DOHH2 (cell line): ENCODE data around the gene ARHGAP44.

ENCODE experiments used
- H3F3A ChIP-seq: fragments of 200-600 bp; sonication (generic), shearing (Covaris generic); 2 replicates; pipeline ENCODE4 v1.6.0; 2016; ENCODE audit warnings: antibody characterized with exemption, mild to moderate bottlenecking; ENCODE audit not compliant: control insufficient read depth, insufficient read depth
- H3K27ac ChIP-seq: fragments of 200-600 bp; sonication (generic); 2 replicates; pipeline ENCODE4 v1.5.1; 2014; ENCODE audit warnings: low read depth, mild to moderate bottlenecking, low read length, moderate library complexity
- H3K27me3 ChIP-seq: fragments of 200-600 bp; sonication (generic); 2 replicates; pipeline ENCODE4 v1.6.1; 2014; ENCODE audit warnings: mild to moderate bottlenecking, low read length, mixed read lengths; ENCODE audit not compliant: control insufficient read depth
- H3K36me3 ChIP-seq: fragments of 200-600 bp; sonication (generic); 2 replicates; pipeline ENCODE4 v1.6.1; 2014; ENCODE audit warnings: mild to moderate bottlenecking, low read length, moderate library complexity, mixed read lengths; ENCODE audit not compliant: control insufficient read depth
- H3K4me1 ChIP-seq: fragments of 200-600 bp; sonication (generic); 2 replicates; pipeline ENCODE4 v1.6.1; 2014; ENCODE audit warnings: mild to moderate bottlenecking, low read length, mixed read lengths; ENCODE audit not compliant: control insufficient read depth
- H3K4me2 ChIP-seq: fragments of 200-600 bp; sonication (generic); 2 replicates; pipeline ENCODE4 v1.6.0; 2014; ENCODE audit warnings: mild to moderate bottlenecking, low read length, moderate library complexity
- H3K4me3 ChIP-seq: fragments of 200-600 bp; sonication (generic); 2 replicates; pipeline ENCODE4 v1.5.1; 2014; ENCODE audit warnings: mild to moderate bottlenecking, low read length, mixed read lengths
- H3K79me2 ChIP-seq: fragments of 200-600 bp; sonication (generic); 2 replicates; pipeline ENCODE4 v1.6.1; 2014; ENCODE audit warnings: mild to moderate bottlenecking, low read length, mixed read lengths; ENCODE audit not compliant: control insufficient read depth
- H3K9me2 ChIP-seq: fragments of 200-600 bp; sonication (generic); replicated peaks from 2 replicates; pipeline ENCODE4 v1.6.1; 2014; ENCODE audit warnings: mild to moderate bottlenecking, low read length, mixed read lengths; ENCODE audit not compliant: control insufficient read depth
- H3K9me3 ChIP-seq: fragments of 200-600 bp; sonication (generic); 2 replicates; pipeline ENCODE4 v1.6.1; 2014; ENCODE audit warnings: antibody characterized with exemption, low read length, mixed read lengths; ENCODE audit not compliant: control insufficient read depth, insufficient read depth
- H4K20me1 ChIP-seq: fragments of 200-600 bp; sonication (generic); 2 replicates; pipeline ENCODE4 v1.6.0; 2014; ENCODE audit warnings: low read depth, mild to moderate bottlenecking, antibody characterized with exemption, low read length, moderate library complexity; ENCODE audit not compliant: control insufficient read depth, insufficient read depth
- EZH2phosphoT487 ChIP-seq: fragments of 200-600 bp; sonication (generic); IDR thresholded peaks from 2 replicates; pipeline ENCODE4 v1.6.1; 2017; ENCODE audit warnings: borderline replicate concordance, mild to moderate bottlenecking, antibody characterized with exemption, low read length, moderate library complexity, mixed read lengths
- TF ChIP-seq, protein P1 (sequence below): fragments of 200-600 bp; sonication (generic); IDR thresholded peaks from one replicate; pipeline ENCODE4 v1.5.1; 2014; ENCODE audit warnings: antibody characterized with exemption, mild to moderate bottlenecking, low read depth, low read length; ENCODE audit not compliant: poor library complexity, severe bottlenecking

Gene ARHGAP44

DNA sequence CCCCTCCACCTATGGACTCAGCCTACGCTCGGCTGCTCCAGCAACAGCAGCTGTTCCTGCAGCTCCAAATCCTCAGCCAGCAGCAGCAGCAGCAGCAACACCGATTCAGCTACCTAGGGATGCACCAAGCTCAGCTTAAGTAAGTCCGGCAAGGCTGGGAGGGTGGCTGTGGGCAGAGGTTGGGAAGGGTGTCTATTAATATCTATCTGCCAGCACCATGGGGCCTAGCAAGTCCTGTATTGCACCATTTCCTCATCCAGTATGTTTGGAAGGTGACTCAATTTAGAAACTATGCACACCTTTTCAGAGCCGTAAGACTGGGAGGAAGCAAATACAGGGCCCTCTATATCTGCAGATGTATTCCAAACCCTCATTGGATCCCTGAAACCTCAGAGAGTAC, 45.0 kb upstream of the ARHGAP44 start:
- no peak overlapping the region for H3K4me2 ChIP-seq
- H3K4me3 ChIP-seq: no peak overlapping the region
- no peaks in the 10 kb centered on the region for H3K36me3 ChIP-seq

DNA sequence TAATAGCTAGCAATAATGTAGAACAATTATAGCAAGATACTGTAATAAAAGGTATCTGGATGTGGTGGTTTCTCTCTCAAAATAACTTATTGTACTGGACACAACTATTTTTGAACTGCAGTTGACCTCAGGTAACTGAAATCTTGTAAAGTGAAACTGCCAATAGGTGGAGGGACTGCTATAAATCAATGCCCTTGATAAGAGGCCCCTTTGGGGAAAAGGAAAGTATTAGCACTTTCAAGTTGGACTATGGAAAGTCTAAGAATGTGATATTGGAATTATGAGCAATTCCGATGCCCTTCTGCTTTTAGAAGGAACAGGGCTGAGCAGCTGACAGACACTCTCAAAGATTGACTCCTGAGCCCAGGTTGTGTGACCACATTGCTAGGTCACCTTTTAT, 44.5 kb upstream of the ARHGAP44 start:
- H3F3A ChIP-seq: no peaks in the 10 kb centered on the region
- H3K27ac ChIP-seq: no peak overlapping the region
- H3K9me2 ChIP-seq: no peaks in the 10 kb centered on the region
- no peaks in the 10 kb centered on the region for H3K79me2 ChIP-seq
- H3K9me3 ChIP-seq: no peaks in the 10 kb centered on the region
- H3K4me2 ChIP-seq: no peak overlapping the region
- no peaks in the 10 kb centered on the region for H3K4me1 ChIP-seq
- no peak overlapping the region for H3K4me3 ChIP-seq
- no peaks in the 10 kb centered on the region for H3K36me3 ChIP-seq
- no peak for TF ChIP-seq EZH2phosphoT487
- TF ChIP-seq, protein P1, sequence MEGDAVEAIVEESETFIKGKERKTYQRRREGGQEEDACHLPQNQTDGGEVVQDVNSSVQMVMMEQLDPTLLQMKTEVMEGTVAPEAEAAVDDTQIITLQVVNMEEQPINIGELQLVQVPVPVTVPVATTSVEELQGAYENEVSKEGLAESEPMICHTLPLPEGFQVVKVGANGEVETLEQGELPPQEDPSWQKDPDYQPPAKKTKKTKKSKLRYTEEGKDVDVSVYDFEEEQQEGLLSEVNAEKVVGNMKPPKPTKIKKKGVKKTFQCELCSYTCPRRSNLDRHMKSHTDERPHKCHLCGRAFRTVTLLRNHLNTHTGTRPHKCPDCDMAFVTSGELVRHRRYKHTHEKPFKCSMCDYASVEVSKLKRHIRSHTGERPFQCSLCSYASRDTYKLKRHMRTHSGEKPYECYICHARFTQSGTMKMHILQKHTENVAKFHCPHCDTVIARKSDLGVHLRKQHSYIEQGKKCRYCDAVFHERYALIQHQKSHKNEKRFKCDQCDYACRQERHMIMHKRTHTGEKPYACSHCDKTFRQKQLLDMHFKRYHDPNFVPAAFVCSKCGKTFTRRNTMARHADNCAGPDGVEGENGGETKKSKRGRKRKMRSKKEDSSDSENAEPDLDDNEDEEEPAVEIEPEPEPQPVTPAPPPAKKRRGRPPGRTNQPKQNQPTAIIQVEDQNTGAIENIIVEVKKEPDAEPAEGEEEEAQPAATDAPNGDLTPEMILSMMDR: no peak
- no peaks in the 10 kb centered on the region for H4K20me1 ChIP-seq
- no peaks in the 10 kb centered on the region for H3K27me3 ChIP-seq

More for the DNA sequence above, 45.0 kb upstream of the ARHGAP44 start:
- Histone ChIP-seq H3K79me2 (no peaks in the 10 kb centered on the region), H3K9me3 (no peaks in the 10 kb centered on the region), H3K4me1 (no peaks in the 10 kb centered on the region), H3F3A (no peaks in the 10 kb centered on the region), H3K27ac (no peak overlapping the region), H3K9me2 (no peaks in the 10 kb centered on the region), H3K27me3 (no peaks in the 10 kb centered on the region), H4K20me1 (no peaks in the 10 kb centered on the region)
- TF ChIP-seq, protein P1: no peak
- TF ChIP-seq EZH2phosphoT487: no peak

DNA sequence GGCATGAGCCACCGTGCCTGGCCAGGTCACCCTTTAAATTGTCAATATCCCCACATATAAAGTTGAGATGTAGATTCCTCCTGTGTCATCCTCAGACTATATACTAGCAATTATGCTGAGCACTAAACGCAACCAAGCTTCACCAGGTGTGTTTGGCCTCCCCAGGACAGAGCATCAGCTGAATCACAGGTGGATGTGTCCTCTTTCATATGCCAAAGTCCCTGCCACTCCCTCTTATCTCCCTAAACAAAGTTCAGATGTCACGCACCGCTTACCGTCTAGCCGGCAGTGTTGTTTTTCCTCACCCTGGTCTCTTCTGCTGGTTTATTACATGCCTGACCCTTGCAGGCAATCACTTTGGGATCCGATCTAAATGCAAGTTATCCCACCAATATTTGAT, 43.8 kb upstream of the ARHGAP44 start:
- Histone ChIP-seq H3K27ac (no peak overlapping the region), H3K27me3 (no peaks in the 10 kb centered on the region), H3K36me3 (no peaks in the 10 kb centered on the region), H3K4me3 (no peak overlapping the region), H3K9me2 (no peaks in the 10 kb centered on the region), H4K20me1 (no peaks in the 10 kb centered on the region), H3K4me2 (no peak overlapping the region), H3F3A (no peaks in the 10 kb centered on the region), H3K79me2 (no peaks in the 10 kb centered on the region), H3K9me3 (no peaks in the 10 kb centered on the region), H3K4me1 (no peaks in the 10 kb centered on the region)
- TF ChIP-seq, protein P1: no peak
- no peak for TF ChIP-seq EZH2phosphoT487

DNA sequence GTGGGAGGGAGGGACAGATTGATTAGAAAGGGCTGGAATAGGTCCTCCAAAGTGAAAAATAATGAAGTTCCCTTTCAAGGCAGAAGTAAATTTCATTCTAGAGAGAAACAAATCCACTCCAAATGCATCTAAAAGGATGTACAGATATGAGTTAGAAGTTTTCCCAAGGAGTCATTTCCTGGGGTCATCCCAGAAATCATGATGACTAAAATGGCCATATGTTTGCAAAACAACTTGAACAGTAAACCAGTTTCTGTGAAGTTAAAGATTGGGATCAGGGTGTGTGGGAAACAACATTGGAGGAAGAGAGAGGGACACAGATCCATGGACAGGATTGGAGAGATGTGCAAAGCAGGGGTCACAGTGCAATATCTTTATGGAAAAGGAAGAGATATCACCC, 32.5 kb upstream of the ARHGAP44 start:
- no peaks in the 10 kb centered on the region for H3K79me2 ChIP-seq
- no peak overlapping the region for H3K27ac ChIP-seq
- H4K20me1 ChIP-seq: no peaks in the 10 kb centered on the region
- no peak for TF ChIP-seq EZH2phosphoT487
- TF ChIP-seq, protein P1: no peak
- H3K4me2 ChIP-seq: no peak overlapping the region
- no peaks in the 10 kb centered on the region for H3K9me2 ChIP-seq
- H3K27me3 ChIP-seq: no peaks in the 10 kb centered on the region
- no peaks in the 10 kb centered on the region for H3F3A ChIP-seq
- no peaks in the 10 kb centered on the region for H3K9me3 ChIP-seq
- no peaks in the 10 kb centered on the region for H3K36me3 ChIP-seq
- no peak overlapping the region for H3K4me3 ChIP-seq
- H3K4me1 ChIP-seq: no peaks in the 10 kb centered on the region
